Stomach (tissue), 4 donors: ENCODE data around the gene UBE2O.

Experiments used
- EP300 ChIP-seq: sonication (generic); formaldehyde crosslinking; IDR thresholded peaks from one replicate; pipeline ENCODE4 v1.6.1; 2017; ENCODE audit warnings: antibody characterized with exemption
- POLR2A ChIP-seq, 4 donors: fragments of 450-650 bp; IDR thresholded peaks; one replicate each; pipeline ENCODE4 v1.6.1; 2016; ENCODE audit warnings: antibody characterized with exemption in 4 of 4, control low read depth in 2 of 4, mild to moderate bottlenecking in 1 of 4, moderate library complexity in 1 of 4
- TF ChIP-seq, protein P1 (sequence below), 7 experiments: fragments of 450-650 bp in 4 of 7; fragments of 200-600 bp in 3 of 7; sonication (generic) in 3 of 7; IDR thresholded peaks; one replicate each; pipeline ENCODE4 v1.5.1; 2016 to 2019; ENCODE audit warnings: antibody characterized with exemption in 7 of 7, control low read depth in 2 of 7, mild to moderate bottlenecking in 1 of 7

DNA sequence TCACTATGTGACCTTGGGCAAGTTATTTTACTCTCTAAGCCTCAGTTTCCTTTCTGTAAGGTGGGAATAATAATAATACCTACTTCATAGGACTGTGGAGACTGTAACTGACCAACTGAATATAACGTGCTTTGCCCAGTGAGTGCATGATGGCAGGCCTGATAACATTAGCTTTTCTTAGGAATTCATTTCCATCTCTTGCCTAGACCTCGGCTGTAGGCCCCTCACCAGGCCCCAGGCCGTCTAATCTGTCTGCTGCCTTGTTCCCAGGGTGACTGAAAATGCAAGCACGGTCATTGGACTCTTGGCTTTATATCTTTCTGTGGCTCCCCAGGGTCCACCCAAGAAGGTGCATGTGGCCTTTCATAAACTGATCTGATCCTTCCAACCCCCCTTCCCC, 6.7 kb upstream of the UBE2O start:
- TF ChIP-seq, protein P1, sequence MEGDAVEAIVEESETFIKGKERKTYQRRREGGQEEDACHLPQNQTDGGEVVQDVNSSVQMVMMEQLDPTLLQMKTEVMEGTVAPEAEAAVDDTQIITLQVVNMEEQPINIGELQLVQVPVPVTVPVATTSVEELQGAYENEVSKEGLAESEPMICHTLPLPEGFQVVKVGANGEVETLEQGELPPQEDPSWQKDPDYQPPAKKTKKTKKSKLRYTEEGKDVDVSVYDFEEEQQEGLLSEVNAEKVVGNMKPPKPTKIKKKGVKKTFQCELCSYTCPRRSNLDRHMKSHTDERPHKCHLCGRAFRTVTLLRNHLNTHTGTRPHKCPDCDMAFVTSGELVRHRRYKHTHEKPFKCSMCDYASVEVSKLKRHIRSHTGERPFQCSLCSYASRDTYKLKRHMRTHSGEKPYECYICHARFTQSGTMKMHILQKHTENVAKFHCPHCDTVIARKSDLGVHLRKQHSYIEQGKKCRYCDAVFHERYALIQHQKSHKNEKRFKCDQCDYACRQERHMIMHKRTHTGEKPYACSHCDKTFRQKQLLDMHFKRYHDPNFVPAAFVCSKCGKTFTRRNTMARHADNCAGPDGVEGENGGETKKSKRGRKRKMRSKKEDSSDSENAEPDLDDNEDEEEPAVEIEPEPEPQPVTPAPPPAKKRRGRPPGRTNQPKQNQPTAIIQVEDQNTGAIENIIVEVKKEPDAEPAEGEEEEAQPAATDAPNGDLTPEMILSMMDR (IDR thresholded peaks at IDR 0.05): no peak
- TF ChIP-seq POLR2A (IDR thresholded peaks at IDR 0.05): no peak
- TF ChIP-seq EP300: no peak
